ENCODE measurements around the gene VPS54.
"Not testable (repeated sequence)": the region's sequence is repeated elsewhere in the genome, so short reads cannot be mapped to it uniquely, and the experiment has no call there.

VPS54 gene

GRCh38 chr2:63994329-63995070, 24.7 kb downstream of the VPS54 start:
- DNase-seq, result not testable (repeated sequence)

- no peak for DNase-seq
Observed at GRCh38 chr2:63993871-63994270, 25.4 kb downstream of the VPS54 start.

GRCh38 chr2:63993130-63993584, 26.1 kb downstream of the VPS54 start:
- DNase-seq, result not testable (repeated sequence)

- DNase-seq, result no peak
Observed at GRCh38 chr2:63992061-63992685, 27.1 kb downstream of the VPS54 start.

- not testable (repeated sequence) for DNase-seq
Observed at GRCh38 chr2:63991173-63991999, 27.8 kb downstream of the VPS54 start.

GRCh38 chr2:63990072-63990471, 29.2 kb downstream of the VPS54 start:
- no peak for DNase-seq

- DNase-seq, result not testable (repeated sequence)
Observed at GRCh38 chr2:63988842-63989436, 30.3 kb downstream of the VPS54 start.

- DNase-seq, result no peak
Observed at GRCh38 chr2:63984606-63985359, 34.4 kb downstream of the VPS54 start.

- no peak for DNase-seq
Observed at GRCh38 chr2:63983986-63984605, 35.1 kb downstream of the VPS54 start.

GRCh38 chr2:63982335-63982734, 36.9 kb downstream of the VPS54 start:
- no peak for DNase-seq

GRCh38 chr2:63981702-63982103, 37.5 kb downstream of the VPS54 start:
- no peak for DNase-seq

GRCh38 chr2:63980794-63981193, 38.4 kb downstream of the VPS54 start:
- DNase-seq, result no peak

- no peak for DNase-seq
Observed at GRCh38 chr2:63977904-63978303, 41.3 kb downstream of the VPS54 start.

- no peak for DNase-seq
Observed at GRCh38 chr2:63976125-63976510, 43.1 kb downstream of the VPS54 start.

- no peak for DNase-seq
Observed at GRCh38 chr2:63975437-63976124, 43.6 kb downstream of the VPS54 start.

- DNase-seq, result not testable (repeated sequence)
Observed at GRCh38 chr2:63975036-63975435, 44.2 kb downstream of the VPS54 start.

GRCh38 chr2:63962186-63962585, 57.0 kb downstream of the VPS54 start:
- no peak for DNase-seq

GRCh38 chr2:63950414-63950813, 68.8 kb downstream of the VPS54 start:
- DNase-seq, result no peak

- no peak for DNase-seq
Observed at GRCh38 chr2:63942788-63943187, 76.4 kb downstream of the VPS54 start.

GRCh38 chr2:63932104-63932503, 87.1 kb downstream of the VPS54 start:
- DNase-seq, result not testable (repeated sequence)

GRCh38 chr2:63926815-63927214, 92.4 kb downstream of the VPS54 start:
- no peak for DNase-seq

Measured in right kidney (tissue), 1 donor.